IPS-NIHi11 (cell line): ENCODE results near the gene MED9.
"Not testable (repeated sequence)": the region's sequence is repeated elsewhere in the genome, so short reads cannot be mapped to it uniquely, and the experiment has no call there.

Experiments
- DNase-seq: peaks from one replicate; pipeline ENCODE4 v3.0.0; 2012; ENCODE audit warnings: mixed read lengths, low spot score

MED9 gene

GRCh38 chr17:17455173-17455572 is 21.6 kb upstream of the MED9 start:
- DNase-seq: no peak

GRCh38 chr17:17456251-17456650 is 20.5 kb upstream of the MED9 start:
- DNase-seq: no peak

GRCh38 chr17:17457680-17458079 is 19.1 kb upstream of the MED9 start:
- no peak for DNase-seq

- no peak for DNase-seq
These were observed 16.8 kb upstream of the MED9 start for GRCh38 chr17:17460038-17460437.

GRCh38 chr17:17462048-17462824 is 14.6 kb upstream of the MED9 start:
- DNase-seq: no peak

GRCh38 chr17:17463821-17464220 is 13.0 kb upstream of the MED9 start:
- no peak for DNase-seq

- not testable (repeated sequence) for DNase-seq
These were observed 10.9 kb upstream of the MED9 start for GRCh38 chr17:17465878-17466277.

GRCh38 chr17:17466511-17466910 is 10.3 kb upstream of the MED9 start:
- DNase-seq: no peak

GRCh38 chr17:17467016-17467415 is 9.8 kb upstream of the MED9 start:
- no peak for DNase-seq

- no peak for DNase-seq
These were observed 9.1 kb upstream of the MED9 start for GRCh38 chr17:17467720-17468119.

- no peak for DNase-seq
These were observed 8.4 kb upstream of the MED9 start for GRCh38 chr17:17468217-17469010.

- DNase-seq: no peak
These were observed 7.4 kb upstream of the MED9 start for GRCh38 chr17:17469358-17469757.

GRCh38 chr17:17469996-17470395 is 6.8 kb upstream of the MED9 start:
- DNase-seq: no peak

- DNase-seq: no peak
These were observed 4.4 kb upstream of the MED9 start for GRCh38 chr17:17472333-17472920.

- no peak for DNase-seq
These were observed 2.5 kb upstream of the MED9 start for GRCh38 chr17:17474341-17474740.

GRCh38 chr17:17479209-17479608 is 2.4 kb downstream of the MED9 start:
- no peak for DNase-seq

- DNase-seq: no peak
These were observed 3.9 kb downstream of the MED9 start for GRCh38 chr17:17480593-17481148.

GRCh38 chr17:17481860-17482259 is 5.1 kb downstream of the MED9 start:
- DNase-seq: no peak

- DNase-seq: no peak
These were observed 7.7 kb downstream of the MED9 start for GRCh38 chr17:17484451-17484899.

- no peak for DNase-seq
These were observed 8.6 kb downstream of the MED9 start for GRCh38 chr17:17485420-17485819.

GRCh38 chr17:17486416-17486815 is 9.6 kb downstream of the MED9 start:
- not testable (repeated sequence) for DNase-seq

GRCh38 chr17:17487998-17488397 is 11.2 kb downstream of the MED9 start:
- no peak for DNase-seq

GRCh38 chr17:17491031-17491471 is 14.3 kb downstream of the MED9 start:
- DNase-seq: no peak
